ENCODE measurements around the gene C18orf32.

Gene C18orf32

DNA sequence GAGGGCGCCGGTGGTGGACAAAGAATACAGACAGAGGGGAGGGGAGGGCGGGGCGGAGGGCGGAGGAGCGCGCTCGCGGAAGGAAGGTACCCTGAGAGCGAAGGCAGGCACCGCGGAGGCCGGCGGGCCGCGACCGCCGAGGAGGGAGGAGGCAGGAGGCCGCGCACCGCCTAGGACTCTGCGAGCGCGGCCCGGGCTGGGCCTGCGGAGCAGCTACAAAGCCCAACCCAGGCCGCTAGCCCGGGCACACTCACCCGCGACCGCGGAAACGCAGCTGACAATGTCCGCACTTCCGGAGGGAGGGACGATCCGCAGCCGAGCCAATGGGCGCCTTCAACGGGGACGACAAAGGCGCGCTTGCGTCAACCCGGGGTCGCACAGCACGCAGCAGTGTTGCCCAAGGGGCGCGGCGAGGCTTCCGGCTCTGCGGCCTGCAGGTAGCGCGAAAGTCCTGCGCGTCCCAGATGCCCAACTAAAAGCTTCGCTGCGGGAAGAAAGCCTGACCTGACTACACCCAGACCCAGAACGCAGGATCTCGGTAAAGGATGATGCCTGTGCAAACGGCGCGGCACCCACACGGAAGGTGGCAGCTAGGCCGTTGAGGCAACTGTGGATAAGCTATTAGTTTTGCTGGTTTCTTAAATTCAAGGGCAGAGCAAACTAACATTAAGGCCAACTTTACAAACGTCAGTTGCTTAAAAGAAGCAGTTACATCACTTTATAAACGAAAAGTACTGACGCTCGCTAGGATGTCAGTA lies at the start of gene C18orf32:
Gene C18orf32, minus strand, starts transcription at position 282 of the 758 bp plus-strand sequence. CDS start 3,486 bp downstream, outside the sequence.
- TF ChIP-seq, protein P1, sequence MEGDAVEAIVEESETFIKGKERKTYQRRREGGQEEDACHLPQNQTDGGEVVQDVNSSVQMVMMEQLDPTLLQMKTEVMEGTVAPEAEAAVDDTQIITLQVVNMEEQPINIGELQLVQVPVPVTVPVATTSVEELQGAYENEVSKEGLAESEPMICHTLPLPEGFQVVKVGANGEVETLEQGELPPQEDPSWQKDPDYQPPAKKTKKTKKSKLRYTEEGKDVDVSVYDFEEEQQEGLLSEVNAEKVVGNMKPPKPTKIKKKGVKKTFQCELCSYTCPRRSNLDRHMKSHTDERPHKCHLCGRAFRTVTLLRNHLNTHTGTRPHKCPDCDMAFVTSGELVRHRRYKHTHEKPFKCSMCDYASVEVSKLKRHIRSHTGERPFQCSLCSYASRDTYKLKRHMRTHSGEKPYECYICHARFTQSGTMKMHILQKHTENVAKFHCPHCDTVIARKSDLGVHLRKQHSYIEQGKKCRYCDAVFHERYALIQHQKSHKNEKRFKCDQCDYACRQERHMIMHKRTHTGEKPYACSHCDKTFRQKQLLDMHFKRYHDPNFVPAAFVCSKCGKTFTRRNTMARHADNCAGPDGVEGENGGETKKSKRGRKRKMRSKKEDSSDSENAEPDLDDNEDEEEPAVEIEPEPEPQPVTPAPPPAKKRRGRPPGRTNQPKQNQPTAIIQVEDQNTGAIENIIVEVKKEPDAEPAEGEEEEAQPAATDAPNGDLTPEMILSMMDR (IDR thresholded peaks at IDR 0.05), result no peak

DNA sequence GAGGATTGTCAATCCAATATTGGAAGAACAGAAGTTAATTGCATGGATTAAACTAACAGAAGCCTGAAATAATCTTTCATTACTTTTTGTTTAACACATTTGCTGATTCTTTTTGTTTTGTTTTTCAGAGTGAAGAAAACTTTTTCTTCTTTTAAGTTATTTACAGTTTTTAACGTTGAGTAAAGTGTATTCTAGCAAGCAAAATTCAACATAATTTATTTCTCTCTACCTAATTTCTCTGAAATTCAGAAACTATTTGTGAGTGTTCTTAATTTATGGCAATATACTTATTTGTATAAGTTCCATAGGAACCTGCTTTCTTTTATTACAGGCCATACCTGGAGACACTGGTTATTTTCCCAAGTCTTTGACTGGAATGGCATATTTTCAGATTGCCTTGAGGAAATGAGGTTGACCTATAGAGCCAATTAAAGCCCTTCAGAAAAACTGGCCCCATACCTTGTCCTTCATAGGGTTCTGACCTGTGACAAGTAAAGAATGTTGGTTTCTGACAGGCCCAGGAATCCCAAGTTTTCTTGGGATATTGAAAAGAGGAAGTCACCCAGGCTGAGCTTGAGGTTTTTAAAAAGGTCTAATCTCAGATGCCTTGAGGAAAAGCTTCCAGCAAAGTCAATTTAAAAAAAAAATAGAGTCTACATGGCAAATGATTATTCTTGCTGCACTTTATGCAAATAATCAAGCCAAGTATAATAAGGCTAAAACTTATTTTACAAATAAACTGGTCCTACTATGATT lies 48.0 kb upstream of the C18orf32 start:
- TF ChIP-seq, protein P1 (IDR thresholded peaks at IDR 0.05), result no peak

DNA sequence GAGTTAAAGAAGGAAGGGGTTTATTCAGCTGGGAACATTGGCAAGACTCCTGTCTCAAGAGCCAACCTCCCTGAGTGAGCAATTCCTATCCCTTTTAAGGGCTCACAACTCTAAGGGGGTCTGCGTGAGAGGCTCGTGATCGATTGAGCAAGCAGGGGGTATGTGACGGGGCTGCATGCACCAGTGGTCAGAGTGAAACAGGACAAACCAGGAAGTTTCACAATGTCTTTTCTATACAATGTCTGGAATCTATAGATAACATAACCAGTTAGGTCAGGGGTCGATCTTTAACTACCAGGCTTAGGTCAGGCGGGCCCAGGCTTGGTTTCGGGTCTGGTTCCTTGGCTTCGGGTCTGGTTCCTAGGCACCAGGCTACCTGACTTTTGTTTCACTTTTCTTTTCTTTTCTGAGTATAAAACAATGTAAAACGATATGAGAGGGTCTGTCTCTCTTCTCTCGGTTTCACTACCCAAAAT lies 44.7 kb upstream of the C18orf32 start:
- TF ChIP-seq, protein P1 (IDR thresholded peaks at IDR 0.05), result no peak

DNA sequence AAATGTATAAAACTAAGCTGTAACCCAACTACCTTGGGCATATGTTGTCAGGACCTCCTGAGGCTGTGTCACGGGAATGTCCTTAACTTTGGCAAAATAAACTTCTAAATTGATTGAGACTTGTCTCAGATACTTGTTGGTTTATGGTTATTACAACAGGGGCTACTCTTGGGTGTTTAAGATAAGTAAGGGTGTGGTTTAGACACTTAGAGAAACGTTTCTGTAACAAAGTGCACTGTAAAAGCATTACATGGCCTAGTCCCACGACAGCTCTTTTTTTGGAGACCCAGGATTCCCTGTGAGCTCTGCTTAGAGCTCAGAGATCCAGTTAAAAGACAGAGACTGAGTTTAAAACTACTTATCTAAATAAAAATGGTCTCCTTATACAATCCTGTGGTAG lies 42.6 kb upstream of the C18orf32 start:
- TF ChIP-seq, protein P1 (IDR thresholded peaks at IDR 0.05), result no peak

DNA sequence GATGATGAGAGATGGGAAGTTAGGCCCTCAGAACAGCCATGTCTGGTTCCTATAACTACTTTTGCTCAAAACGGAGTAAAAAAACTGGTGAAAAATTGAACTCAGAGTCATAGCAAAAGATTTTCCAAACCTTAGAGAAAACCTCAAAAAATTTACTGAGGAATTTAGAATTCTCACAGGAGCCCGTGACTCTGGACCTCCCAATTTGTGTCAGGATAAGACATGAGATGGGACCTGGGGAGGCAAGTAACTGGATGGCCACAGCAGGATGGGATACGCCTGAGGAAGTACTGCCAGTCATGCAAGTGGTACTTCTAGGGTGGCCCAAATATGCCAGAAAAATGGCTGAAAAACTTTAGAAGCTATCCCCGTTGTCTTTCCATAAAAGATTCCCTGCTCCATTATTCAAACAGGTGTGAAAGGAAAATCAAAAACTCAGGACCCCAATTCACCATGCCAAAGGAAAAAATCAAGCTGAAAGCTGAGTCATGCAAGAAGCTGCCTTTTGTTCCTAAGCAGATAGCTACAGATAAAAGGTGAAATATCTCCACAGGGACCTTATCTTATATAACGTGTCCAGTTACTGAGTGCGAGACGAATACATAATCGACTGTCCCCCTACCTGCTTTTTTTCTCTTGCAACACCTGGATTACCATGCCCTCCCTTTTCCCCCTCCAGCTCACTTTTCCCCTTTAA lies 40.7 kb upstream of the C18orf32 start:
- TF ChIP-seq, protein P1 (IDR thresholded peaks at IDR 0.05), result no peak

DNA sequence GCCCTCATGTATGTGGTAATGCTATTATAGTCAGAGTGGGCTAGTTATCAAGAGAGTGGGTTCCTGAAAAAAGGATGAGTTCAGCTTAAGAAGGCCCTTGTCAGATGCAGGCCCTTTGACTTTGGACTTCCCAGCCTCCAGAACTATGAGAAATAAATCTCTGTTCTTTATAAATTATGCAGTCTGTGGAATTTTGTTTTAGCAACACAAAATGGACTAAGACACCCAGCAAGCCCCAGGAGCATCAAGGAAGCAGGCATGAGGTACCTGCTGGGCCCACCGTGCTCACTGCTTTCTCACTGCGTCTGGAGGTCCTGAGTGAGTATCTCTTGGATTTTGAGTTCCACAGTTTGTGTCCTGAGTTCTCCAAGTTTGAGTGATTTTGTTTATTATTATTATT lies 38.9 kb upstream of the C18orf32 start:
- TF ChIP-seq, protein P1 (IDR thresholded peaks at IDR 0.05), result no peak

DNA sequence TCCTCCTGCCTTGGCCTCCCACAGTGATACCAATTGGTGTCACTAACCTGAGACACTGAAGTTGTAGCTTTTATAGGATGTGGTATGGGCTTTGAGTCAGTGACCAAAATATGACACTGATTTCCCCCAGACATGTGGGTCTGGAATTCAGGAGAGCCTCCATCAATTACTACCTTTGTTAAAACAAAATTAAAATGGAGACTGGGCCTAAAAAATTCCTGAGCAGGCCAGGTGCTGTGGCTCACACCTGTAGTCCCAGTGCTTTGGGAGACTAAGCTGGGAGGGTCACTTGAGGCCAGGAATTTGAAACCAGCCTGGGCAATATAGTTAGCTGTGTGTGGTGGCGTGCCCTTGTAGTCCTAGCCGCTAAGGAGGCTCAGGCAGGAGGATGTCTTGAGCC lies 37.9 kb upstream of the C18orf32 start:
- TF ChIP-seq, protein P1 (IDR thresholded peaks at IDR 0.05), result no peak
